GM18505 (cell line): ENCODE measurements around the gene RAD21L1.

Experiments
- ATAC-seq: cut with Tn5 transposase; IDR thresholded peaks from one replicate; pipeline ENCODE4 v1.9.1; 2021; ENCODE audit not compliant: unreplicated experiment
- POLR2A ChIP-seq: IDR thresholded peaks from 4 replicates; pipeline ENCODE4 v1.6.1; 2011; ENCODE audit warnings: borderline replicate concordance; ENCODE audit not compliant: insufficient read depth, insufficient read length; ENCODE audit errors: extremely low read depth

The RAD21L1 gene

DNA sequence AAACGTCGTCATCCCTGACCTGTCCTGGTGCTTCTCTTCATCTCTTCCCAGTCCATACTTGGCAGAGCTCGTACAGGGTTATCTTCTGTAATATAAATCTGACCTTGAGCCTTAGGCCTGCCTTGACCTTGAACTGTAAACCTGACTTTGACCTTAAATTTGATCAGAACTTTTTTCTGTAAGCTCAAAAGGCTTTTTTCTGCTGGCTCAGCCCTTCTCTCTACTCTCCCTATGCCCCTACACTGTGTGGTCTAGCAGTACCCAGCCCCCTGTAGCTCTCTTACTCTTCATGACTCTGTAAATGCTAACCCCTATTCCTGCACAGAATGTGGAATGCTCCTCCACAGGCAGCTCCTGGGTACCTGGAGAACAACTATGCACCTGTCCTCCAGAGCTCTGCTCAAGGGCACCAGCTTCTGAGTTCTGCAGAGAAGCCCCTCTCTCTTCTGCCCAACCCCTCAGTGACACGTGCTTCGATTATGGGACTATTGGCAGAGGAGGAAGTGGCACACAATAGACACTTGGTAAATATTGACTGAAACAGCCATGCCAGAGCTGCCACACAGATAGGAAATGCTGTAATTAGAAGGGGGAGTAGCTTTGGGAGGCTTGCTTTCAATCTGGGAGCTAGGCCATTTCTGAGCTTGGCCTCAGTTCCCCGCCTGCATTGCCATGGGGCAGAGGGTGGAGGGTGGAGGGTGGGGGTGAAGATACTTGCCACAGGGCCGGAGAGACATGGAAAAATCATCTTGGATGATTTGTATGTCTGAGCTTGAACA, 55.6 kb downstream of the RAD21L1 start:
- ATAC-seq: no peak
- no peak for TF ChIP-seq POLR2A

DNA sequence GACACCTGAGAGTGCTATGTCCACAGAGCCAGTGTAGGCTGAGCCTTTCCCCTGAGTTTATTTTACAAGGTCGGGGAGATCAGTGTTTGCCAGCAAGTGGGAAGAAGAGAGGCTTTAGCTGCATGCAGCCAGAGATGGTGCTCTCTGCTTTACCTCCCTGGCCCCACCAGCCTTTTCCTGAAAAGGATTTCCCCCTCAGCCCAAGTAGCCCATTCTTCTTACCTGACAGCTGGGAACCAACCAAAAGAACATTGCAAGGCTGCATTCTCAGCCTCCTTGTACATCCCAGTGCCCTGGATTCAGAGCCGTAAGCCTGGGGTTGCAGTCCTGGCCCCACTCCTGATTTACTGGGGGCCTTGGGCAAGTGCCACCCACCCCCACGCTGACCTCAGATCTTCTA, 57.1 kb downstream of the RAD21L1 start:
- no peak for TF ChIP-seq POLR2A
- ATAC-seq: no peak

DNA sequence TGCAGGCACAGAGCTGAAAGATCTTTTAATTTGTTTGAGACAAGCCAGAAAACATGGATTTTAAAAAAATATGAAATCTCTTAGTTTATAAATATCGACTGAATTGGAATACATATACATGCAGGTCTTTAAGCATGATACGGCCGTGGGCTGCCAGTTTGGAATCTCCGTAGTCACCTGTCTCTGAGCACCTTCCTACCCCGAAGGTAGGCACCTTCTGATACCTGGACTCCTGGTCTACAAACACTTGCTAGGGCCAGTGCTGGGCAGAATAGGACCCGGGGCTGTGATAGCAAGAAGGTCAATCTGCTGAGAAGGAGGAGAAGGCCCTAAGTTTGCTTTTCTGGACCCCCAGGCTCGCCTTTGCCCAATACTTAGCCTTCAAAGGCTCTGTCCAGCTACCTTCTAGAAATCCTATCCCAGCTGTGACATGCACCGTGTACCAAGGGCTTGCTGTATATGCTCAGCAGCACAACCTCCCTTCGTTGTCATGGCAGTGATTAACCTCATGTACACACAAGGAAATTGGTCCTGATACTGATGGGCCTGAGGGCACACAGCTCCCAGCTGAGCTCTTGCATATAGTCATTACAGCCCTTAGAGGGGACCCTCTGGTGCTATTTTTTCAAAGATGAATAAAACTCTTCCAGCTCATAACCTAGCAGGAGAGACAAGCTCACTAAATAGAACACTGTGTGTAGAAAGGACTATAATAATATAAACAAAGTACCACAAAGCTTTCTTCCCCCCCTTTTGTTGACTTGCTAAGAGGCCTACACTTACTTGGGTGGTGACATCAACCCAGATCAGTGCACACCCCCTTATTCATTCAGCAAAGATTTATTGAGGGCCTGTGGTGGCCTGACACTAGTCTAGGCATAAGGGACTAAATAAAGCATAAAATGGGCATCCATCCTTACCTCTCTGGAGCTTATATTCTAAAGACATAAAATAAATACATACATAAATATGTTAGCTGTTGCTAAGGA, 58.0 kb downstream of the RAD21L1 start:
- no peak for ATAC-seq
- TF ChIP-seq POLR2A: no peak

DNA sequence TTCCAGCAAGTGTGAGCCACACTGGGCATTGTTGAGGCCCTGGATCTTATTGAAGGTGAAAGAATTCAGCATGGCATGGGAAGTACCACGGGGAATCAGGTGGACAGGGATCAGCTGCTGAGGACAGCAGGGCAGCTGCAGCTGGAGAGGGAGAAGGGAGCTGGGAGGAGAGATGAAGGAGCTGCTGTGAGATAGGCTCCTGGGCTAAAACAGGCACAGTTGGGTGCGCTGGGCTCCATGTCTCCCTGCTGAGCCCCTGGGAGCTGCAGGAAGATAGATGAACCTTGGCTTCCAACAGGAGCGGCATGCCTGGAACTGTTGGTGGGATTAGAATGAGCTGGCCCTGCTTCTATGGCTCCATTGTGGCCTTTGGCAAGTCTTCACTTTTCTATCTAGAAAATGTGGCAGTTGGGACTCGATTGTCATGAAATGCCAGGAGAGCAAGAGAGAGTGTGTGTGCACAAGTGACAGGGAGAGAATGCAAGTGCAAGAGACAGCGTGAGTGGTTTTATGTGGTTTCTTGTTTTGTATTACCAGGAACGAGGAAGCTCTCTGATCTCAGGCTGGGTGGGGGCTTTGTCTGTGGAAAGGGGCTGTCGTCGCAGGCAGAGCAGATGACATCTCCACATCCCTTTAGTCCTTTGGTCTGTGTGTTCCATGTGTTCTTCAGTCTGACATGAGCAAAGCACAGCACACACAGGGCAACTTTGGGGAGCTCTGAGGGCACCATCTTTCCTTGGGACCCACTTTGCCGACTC, 60.6 kb downstream of the RAD21L1 start:
- ATAC-seq: no peak
- no peak for TF ChIP-seq POLR2A

DNA sequence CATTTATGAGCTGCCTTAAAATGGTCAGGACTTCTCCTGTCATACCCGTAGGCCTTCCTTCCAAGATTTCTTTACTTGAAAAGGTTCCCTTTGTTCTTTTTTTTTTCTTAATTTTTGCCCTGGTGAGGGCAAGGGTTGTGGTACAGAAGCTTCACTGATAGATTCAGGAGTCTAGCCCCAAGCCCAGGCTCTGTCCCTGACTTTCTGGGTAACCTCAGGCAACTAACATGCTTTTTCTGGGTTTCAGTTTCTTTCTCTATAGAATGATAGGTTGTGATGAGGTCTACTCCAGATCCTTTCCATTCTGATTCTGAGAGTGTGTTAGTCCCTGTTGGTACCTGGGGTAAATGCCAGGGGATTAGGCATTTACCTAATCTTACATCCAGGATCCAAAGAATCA, 61.5 kb downstream of the RAD21L1 start:
- no peak for TF ChIP-seq POLR2A
- ATAC-seq: no peak

DNA sequence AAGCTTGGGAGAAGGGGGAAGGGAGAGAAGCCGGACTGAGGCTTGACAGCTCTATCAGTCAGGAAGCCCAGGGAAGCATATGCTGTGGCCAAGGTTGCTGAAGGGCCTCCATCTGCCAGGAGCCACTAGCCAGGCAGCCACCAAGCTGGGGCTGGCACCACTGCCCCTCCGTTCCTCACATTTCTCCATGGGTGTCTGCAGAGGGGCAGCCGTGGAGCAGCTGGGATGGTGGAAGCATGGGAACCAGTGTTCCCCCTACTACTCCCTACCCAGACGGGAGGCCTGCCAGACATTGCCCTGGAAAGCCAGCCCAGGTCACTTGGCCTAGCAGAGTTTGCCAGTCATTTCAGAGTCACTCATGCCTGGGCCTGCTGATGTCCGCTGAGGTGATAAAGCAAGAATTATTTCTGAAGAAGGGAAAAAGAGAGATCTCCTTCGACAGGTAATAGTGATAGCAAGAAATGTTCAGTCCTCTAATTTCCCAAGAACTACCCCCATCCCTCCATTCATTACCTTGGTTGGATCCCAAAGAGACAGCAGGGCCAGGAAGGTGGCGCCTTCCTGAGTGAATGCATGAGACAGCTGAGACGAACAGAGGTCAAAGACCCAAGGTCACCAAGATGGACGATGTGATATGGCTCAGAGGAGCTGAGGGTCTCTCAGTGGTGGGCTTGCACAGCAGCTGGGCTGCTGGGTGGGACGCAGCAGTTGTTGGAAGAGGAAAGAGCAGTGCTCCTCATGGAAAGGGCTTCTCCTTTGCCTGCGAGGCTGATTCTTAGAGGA, 62.1 kb downstream of the RAD21L1 start:
- no peak for TF ChIP-seq POLR2A
- no peak for ATAC-seq

DNA sequence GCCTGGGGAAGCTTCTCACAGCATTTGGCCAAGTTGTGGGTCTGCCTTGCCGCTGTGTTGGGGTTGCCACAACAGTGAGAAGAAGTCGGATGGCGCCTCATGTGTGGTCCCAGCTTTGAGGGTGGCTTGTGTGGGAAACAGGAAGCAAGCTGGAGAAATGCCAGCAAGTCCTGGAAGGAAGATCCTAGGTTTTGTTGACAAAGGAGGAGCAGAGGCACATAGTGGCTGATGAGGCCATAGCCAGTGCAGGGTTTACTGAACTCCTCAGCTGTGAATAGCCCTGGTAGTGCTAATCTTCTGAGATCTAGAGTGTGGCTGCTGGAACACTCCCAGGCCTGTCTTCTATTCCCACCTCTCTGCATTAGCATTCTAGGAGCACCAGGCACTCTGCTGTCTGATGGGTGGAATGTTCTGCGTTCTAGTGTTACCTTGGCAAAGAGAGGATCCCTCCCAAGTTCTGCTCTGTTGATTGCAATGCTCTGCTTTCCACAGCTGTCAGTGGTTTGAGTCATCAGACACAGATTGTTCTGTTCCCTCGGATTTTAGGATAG, 65.4 kb downstream of the RAD21L1 start:
- TF ChIP-seq POLR2A: no peak
- ATAC-seq: no peak

DNA sequence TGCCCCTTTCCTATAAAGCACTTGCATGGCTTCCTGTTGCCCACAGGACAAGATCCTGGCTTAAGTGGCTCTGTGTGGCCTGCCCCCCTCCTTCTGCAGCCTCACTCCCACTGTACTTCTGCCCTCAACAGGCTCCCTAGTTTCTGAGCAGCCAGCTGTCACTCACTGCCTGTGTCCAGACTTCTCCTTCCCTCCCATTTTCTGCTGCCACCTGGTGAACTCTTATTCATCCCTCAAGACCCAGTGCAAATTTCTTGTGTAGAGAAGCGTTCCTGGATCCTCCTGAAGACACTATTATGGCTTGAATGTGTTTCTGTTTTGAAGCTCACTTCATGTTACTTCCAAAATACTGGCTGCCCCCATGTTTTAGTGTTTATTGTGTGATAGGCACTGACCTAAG, 66.8 kb downstream of the RAD21L1 start:
- TF ChIP-seq POLR2A: no peak
- ATAC-seq: no peak

DNA sequence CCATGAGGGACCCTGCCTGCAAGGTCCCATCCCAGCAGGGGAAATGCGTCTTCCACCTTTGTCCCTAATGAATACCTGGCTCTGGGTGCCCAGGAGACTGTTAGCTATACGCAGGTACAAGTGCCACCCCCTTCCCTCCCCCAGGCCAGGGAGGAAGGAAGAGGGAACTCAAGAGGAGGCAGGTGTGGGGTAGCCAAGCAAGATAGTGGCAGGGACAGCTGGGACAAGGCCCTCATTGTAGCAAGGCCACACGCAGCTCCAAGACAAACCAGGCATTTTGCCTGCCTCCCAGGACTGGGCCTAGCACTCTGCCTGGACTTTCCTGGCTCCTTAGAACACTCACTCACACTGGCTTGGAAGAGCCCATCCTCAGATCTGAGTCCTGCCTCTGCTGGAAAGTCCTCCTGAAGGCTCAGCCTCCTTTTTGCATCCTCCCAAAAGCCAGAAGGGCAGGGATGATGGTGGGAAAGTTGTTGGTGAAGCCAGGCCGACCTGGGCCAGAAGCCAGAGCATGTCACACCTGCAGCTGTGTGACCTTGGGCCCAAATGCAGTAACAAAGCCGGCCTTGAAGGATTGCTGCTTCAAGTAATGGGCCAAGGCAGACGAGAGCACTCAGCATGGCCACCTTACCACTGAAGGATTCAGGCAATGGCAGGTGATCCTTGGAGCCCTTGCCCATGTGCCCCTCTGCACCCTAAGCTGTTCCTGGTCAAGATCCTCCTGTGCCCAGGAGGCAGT, 68.0 kb downstream of the RAD21L1 start:
- no peak for ATAC-seq
- no peak for TF ChIP-seq POLR2A

DNA sequence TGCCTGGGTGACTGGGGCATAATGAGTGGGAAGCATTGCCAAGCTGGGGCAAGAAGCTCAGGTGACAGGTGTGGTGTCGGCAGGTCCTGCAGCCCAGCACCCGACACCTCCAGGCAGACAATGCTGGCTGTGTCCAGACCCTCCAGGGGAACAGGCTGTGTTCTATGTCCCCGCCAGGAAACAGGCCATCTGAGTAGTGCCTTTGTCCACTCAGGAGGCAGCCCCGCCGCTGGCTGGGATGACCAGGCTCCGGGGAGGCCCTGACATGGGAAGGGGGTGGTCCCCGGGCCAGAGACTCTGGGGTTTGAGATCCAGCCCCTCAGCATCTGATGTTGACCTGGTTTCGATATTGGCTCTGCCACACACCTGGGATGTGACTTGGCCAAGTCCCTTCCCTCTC, 68.7 kb downstream of the RAD21L1 start:
- no peak for TF ChIP-seq POLR2A
- ATAC-seq: no peak

DNA sequence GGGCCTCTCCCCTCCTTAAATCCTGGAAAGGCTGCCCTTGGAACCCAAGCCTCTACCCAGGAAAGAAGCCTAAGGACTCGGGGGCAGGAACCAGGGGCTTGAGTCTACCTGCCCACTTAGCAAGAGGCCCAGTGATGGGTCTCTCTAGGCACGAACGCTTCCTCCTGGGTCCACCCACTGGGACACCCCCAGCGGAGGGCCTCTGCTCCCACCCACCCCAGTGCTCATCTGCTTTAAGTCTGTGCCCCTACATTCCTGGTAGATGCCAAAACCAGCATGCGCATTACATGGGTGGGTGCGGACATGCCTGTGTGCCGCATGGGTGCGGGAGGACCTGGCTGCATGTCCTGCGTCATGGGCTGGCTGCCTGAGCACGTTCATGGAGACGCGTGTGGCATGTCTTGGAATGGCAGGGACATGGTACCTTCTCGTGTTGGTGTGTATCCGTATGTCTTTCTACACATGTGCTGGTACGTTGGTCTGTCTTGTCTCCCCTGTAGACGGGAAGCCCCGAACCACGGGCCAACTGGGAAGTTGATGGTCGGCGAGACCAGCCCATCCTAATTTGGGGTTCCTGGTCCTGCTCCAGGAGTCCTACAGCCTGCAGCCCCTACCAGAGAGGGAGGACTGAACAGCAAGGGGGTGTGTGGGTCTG, 69.6 kb downstream of the RAD21L1 start:
- no peak for TF ChIP-seq POLR2A
- no peak for ATAC-seq

DNA sequence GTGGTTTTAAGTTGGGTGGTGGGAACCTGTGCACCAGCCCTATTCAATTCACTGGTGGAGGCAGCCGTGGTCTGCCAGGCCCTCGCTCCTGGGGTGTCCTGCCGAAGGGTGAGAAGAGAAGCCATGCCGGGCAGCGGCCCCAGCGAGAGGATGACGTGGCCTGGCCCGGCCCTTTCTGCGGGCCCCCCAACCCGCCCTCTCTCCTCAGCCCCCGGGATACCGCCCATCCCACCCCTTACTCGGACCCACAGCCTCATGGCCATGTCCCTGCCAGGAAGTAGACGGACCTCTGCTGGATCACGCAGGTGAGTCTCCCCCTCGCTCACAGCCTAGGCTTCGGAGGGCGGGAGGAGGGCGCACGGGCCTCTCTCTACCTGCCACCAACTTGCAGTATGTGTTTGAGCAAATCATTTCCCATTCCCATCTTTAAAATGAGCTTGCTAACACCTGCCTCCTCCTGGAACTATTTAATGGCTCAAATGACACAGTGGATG, 70.3 kb downstream of the RAD21L1 start:
- ATAC-seq: no peak
- TF ChIP-seq POLR2A: no peak

DNA sequence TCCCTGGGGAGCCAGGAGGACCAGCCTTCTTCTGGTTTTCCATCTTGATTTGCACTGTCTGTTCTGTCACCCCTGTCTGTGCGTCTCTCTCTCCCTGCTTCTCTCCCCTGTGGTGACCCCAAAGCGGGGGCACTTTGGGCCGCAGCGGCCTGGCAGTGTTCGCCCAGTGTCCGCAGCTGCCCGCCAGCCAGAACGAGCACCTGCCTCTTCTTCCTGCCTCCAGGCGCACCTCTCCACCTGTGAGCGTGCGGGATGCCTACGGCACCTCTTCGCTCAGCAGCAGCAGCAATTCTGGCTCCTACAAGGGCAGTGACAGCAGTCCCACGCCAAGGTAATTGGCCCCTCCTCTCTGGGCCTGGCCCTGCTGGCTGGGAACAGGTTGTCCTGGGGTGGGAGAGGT, 71.1 kb downstream of the RAD21L1 start:
- no peak for ATAC-seq
- no peak for TF ChIP-seq POLR2A
